ENCODE data around the gene RGS8.

GRCh38 chr1:182680408-182680807 lies 4.0 kb downstream of the RGS8 start:
- TF ChIP-seq POLR2A (IDR thresholded peaks at IDR 0.05): no peak
- TF ChIP-seq, protein P1, sequence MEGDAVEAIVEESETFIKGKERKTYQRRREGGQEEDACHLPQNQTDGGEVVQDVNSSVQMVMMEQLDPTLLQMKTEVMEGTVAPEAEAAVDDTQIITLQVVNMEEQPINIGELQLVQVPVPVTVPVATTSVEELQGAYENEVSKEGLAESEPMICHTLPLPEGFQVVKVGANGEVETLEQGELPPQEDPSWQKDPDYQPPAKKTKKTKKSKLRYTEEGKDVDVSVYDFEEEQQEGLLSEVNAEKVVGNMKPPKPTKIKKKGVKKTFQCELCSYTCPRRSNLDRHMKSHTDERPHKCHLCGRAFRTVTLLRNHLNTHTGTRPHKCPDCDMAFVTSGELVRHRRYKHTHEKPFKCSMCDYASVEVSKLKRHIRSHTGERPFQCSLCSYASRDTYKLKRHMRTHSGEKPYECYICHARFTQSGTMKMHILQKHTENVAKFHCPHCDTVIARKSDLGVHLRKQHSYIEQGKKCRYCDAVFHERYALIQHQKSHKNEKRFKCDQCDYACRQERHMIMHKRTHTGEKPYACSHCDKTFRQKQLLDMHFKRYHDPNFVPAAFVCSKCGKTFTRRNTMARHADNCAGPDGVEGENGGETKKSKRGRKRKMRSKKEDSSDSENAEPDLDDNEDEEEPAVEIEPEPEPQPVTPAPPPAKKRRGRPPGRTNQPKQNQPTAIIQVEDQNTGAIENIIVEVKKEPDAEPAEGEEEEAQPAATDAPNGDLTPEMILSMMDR (IDR thresholded peaks at IDR 0.05): no peak

All from heart left ventricle (tissue), 13 donors.